Urothelium cell line (cell line): ENCODE data around the gene KCNT2.
"Not testable (repeated sequence)": the region's sequence is repeated elsewhere in the genome, so short reads cannot be mapped to it uniquely, and the experiment has no call there.

ENCODE experiments used
- DNase-seq: peaks from one replicate; pipeline ENCODE4 v3.0.0; 2011; ENCODE audit warnings: low spot score, mixed read lengths
- FAIRE-seq: peaks from 2 replicates; lab custom pipeline; 2011; peaks lifted over from hg19 to GRCh38; lab: Jason Lieb, UNC

Gene KCNT2

DNA sequence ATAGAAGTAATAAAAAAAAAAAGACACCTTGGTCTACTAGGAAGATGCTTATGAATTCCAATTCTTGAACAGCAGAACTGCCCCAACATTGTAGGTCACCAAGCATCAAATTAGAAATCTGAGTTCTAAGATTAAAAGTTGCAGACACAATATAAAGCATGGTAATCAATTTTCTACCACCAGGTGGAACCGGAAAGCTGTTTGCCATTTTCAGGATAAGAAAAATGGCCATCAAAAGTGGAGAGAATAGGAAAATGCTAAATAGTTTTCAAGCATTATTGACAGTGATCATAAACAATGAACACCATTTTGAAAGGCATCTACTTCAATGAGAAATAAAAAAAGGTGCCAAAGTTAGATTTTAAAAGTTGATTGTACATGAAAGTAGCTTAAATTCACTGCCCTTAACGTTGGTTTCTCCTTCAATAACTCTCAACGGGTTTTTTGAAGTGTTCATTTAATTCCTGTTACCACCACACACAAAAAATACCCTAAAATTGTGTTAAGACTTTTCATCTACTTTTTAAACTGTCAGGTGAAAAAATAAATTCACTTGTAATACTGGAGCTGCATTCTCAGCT lies 252.9 kb downstream of the KCNT2 start:
- FAIRE-seq: no peak

DNA sequence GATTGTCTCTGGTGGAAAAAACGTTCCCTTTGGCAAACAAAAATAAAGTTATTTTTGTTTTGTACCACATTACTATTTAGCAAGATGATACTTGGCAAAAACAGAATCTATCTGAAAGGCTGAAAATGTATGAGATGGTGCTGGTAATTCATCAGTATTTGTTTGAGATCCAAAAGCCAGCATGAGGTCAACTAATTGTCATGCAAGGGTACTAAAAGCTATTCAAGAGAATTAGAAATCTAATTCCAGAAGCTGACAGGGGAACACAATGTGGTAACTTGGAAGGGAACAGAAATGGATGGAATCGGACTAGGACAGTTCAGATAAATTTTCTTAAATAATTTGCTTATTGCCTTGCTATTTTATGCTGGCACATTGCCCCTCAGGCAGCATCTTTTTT lies 263.8 kb downstream of the KCNT2 start:
- no peak for DNase-seq
- no peak for FAIRE-seq

More for the DNA sequence above, 252.9 kb downstream of the KCNT2 start:
- DNase-seq: peak; percentile 3

DNA sequence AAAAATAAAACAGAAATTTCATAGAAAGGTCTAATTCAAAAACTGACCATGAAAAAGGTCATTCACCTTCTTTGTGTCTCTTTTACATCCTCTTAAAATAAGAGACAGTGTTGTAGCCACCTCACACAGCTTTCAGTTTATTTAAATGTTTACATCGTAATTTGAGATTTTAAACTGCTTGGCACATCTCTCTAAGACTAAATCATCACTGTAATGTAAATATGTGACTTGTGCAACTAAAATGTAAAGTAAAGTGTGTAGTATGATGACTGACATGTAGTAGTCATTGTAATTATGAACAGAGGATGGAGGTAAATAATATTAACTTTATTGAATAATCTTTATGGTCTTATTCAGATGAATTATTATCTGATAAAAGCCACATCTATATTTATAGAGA lies 283.9 kb downstream of the KCNT2 start:
- FAIRE-seq (no peak), DNase-seq (no peak)

DNA sequence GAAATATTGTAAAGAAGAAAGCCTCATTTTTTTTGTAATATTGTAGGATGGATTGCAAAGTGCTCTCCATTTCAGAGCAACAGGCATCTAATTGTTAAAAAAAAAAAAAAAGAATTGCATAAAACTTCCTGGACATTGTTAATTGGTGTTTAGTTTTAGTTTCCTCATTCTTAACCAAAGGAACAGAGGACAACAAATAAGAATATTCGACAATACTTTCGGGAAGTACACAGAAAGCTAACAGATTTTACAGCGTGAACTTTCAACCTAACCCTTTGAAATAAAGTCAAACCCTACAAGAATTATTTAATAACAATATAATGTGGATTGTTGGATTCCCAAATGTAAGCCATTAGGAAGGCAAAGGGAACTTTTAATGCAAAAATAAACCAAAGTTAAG lies 284.4 kb downstream of the KCNT2 start:
- no peak for FAIRE-seq
- DNase-seq: no peak

DNA sequence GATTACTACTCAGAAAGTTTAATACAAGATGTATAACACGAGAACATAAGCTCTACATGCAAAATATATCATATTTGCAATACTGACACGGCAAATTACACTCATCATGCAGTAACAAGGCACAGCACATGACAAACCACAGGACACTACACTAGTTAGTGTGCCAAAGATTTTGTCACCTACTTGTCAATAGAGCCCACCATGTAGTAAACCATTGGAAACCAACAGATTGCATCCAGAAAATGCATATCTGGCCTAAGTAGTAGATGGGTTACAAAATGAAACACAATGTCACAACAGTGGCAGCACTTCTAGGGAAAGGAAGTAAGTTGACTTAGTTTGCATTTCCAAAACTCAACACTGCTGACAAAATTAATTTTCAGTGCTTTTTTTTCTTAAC lies 288.9 kb downstream of the KCNT2 start:
- FAIRE-seq: no peak
- DNase-seq: no peak

DNA sequence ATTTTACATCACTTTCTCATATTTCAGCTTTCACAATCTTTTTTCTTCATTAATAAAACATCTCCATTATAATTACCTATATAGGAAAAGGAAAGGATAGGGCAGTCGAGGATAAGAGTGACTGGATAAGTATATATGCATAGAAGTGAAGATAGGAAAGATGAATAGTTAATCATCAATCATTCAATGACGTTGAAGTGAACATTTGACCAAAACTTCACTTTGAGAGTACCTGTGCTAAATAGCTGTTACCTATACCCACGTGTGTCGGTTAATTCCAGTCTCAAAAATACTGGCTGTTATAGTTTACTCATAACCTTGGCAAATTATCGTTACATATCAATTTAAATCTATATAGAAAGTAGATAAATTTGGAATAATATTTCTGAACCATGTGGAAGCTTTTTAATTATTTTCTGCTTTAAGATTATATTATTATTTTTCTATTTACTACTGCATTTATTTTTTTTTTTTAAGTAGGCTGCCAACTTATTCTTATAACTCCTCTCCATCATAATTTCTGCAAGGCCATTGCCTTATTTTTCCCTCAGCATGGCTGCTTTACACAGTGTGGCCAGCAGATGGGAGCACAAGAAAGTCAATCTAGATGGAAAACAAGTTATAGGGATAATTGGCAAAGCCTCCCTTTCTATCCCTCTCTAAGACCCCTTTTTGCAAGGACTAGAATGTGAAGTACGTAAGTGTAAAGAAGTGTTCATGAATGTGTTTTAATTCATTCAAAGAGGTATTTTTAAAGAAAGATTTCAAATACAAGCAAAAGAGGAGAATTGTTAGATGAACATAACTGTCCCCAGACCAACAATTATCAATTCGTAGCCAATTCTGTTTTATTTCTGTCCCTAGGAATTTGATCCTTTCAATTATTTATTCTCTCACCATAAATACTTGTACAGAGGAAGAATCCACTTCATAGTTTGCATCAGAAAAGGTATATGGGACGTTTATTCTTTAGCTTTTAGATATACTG lies 290.4 kb downstream of the KCNT2 start:
- FAIRE-seq (no peak), DNase-seq (peak; percentile 9)

DNA sequence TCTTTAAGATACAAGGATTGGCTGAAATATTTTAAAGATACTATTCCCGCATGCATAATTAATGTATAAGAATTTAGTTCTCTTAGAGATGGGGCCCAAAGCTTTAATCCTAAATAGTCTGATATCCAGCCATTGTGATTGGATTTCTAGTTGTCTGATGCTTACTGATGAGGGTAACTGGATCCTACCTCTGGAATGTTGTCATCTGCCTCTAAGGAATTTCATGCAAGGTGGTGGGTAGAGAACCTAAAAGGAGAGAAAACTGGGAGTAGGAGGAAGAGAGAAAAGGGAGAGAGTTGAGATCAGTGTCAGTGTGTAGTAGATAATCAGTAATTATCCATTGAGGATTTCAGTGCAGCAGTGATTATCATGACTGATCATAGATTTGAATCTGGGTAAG lies 295.5 kb downstream of the KCNT2 start:
- FAIRE-seq: no peak
- no peak for DNase-seq

DNA sequence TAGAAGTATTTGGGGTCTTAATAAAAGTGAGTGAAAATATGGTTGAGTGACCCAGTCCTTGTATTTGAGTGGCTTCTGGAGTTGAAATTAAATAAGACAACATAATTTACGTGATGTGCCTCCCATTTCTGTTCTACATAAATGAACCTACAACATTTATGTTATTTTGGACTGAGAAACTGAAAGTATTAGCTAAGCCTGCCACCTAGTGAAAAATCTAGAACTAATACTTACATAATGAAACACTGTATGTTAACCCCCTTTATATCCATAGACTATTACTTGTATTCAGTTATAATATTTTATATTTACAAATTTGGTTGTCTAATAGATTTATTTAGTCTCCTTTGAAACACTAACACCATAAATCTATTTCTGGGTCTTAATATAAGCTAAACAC lies 298.9 kb downstream of the KCNT2 start:
- no peak for DNase-seq
- no peak for FAIRE-seq

DNA sequence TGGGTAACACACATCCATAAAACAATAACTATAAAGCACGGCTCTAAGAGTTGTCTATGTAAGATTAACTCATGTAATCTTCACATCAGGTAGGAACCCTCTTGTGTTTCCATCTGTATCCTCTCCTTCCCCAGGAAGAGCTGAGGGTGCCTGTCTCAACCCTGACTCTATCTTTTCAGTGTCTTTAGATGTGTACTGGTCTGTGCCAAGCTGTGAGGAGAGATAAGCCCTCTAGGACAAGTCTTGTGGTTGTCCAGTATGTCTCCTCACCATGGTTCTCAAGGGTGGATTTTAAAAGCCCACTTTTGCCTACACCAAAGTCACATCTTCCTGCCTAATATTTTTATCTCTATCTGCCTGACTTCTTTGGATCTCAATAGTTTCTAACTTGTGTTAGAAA lies 300.1 kb downstream of the KCNT2 start:
- FAIRE-seq (no peak), DNase-seq (no peak)

DNA sequence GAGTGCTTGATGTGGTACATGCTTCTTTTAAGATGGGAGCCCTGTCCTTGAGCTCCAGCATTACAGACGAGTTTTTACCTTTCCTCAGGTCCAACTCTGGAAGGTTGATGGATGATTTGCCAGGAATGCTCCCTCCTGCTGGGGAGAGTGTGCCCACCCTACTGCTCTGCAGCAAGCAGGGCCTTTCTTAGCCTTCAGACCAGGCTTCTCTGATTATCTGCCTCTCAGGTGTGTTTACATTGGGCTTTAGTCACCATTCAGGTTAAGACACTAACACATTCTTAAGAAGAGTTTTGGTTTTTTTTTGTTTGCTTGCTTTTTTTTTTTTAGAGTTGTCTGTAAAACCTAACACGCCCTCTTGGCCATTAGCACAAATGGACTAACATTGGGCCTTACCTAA lies 301.8 kb downstream of the KCNT2 start:
- FAIRE-seq: no peak

DNA sequence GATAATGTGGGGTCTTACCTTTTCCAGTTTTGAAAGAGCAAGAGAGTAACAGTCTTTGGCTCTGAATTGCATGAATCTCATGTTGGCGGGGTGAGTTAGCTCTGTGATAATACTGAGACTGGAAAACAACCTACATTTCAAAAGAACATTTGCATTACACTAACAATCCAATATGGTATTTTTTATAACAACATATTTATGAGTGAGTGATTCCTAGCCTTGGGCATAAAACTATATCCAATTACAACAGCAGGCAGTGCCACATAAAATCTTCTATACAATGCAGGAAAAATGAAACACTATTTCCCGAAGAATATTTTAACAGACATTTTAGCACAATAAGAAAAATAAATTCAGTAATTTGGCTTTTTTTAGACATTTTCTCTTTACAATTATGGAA lies 303.0 kb downstream of the KCNT2 start:
- DNase-seq: no peak
- no peak for FAIRE-seq

More for the DNA sequence above, 301.8 kb downstream of the KCNT2 start:
- DNase-seq: no peak

DNA sequence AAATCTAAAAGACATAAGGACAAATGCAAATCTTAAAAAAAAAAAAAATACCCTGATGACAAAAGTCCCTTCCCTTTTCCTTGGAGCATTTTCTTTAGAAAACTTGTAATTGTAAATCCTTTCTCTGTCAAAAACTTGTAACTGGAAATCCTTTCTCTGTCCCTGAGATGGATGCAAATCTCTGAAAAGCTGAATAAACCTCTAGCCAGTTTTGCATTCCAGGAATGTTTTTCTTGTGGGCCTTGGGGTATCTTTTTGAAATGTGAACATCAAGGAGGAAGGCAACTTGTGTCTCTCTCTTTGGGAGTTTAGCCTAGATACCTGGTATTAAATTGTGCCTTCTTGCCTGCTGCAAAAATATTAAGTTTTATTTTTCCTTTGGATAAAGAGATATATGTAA lies 305.3 kb downstream of the KCNT2 start:
- DNase-seq (no peak), FAIRE-seq (no peak)

DNA sequence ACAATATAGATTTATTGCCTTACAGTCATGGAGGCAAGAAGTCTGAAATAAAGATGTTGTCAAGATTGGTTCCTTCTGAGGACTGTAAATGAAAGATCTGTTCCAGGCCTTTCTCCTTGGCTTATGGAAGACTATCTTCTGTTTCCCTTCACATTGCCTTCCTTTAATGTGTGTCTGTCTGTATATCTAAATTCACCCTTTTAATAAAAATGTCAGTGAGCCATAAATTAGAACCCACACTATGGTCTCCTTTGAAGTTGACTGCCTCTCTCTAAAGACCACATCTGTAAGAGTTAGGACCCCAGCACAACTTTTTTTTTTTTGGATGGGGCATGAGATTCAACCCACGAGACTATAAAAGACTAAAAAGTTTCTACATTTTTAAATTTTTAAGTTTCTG lies 305.8 kb downstream of the KCNT2 start:
- FAIRE-seq: no peak
- no peak for DNase-seq

DNA sequence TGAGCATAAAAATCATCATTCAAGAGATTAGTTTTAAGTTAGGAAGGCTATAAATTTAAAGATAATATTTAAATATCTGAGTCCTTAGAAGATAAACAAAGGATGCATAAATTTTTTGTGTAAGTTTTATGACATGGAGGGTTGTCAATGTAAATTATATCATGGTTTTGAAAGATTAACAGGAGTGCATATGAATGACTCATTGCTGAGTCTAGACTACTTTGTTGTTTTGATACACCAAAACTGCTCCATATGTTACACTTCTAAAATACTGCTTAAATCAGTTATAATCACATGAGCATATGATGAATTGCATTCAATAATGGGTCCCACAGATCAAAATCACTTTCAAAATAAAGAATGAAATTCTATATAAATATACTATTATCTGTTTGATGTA lies 312.5 kb downstream of the KCNT2 start:
- DNase-seq: no peak
- no peak for FAIRE-seq

DNA sequence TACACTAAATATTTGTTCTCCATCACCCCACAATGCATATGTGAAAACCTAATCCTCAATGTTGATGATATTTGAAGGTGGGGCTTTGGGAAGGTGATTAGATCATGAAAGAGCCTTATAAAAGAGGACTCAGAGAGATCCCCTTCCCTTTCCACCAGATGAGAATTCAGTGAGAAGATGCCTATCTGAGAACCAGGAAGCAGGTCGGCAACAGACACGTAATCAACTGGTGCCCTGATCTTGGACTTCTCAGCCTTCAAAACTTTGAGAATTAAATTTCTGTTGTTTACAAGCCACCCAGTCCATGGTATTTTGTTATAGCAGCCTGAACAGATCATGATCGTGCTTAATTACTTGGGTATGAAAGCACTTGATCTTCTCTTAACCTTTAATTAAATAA lies 329.4 kb downstream of the KCNT2 start:
- DNase-seq (no peak), FAIRE-seq (no peak)

DNA sequence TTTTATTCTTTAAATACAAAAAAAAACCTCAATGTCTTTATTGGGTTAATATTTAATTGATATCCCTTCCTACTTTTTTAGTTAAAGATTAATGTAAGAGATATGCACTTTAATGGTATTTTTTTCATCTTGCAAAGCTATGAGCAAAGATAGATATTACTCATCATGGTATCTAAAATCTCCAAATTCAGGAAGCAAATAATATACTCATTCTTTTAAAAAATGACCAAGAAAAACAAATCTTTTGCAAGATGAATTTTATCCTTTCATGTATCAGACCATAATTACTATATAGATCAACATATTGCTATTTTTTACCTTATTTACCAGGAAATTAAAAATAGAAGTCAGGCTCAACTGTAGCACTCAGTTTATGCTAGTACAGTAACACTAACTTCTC lies 330.4 kb downstream of the KCNT2 start:
- DNase-seq (no peak), FAIRE-seq (no peak)

DNA sequence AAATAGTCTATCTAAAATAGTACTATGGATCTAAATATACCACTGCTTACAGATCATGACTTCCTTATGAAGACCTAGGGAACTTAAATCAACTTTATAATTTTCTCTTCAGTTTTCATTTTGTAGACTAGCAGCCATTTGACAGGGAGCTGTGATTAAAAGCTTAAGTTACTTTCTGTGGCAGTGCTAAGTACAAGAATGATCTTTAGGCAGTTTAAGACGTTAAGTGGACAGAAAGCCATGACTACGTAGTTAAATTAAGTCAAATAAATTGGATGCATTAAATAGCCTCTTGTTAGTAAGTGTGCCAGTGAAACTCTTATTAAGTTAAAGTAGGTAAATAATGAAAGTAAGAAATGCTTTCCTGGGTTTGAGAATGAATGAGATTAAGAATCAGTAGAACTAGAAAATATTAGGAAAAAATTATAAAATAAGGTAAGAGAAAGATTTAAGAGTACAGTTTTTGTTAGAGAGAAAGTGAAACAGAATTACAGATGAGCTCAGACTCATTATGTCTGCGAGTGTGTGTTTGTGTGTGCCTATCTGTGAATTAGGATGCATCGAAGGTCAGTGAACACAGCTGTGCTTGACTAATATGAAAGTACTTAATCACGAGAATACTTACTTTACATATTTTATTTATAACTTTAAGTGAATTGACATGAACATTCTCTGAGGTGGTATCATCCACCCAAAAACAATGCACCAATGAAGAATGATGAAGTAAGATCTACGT lies 336.9 kb downstream of the KCNT2 start:
- FAIRE-seq: no peak
- no peak for DNase-seq

DNA sequence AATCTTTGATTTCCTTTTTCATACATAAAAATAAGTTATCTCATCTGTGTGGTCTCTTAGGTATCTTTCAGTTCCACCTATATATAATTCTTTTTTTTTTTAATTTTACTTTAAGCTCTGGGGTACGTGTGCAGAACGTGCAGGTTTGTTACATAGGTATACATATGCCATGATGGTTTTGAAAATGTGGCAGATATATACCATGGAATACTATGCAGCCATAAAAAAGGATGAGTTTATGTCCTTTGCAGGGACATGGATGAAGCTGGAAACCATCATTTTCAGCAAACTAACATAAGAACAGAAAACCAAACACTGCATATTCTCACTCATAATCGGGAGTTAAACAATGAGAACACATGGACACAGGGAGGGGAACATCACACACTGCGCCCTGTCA lies 345.2 kb downstream of the KCNT2 start:
- FAIRE-seq, DNase-seq: not testable (repeated sequence)

DNA sequence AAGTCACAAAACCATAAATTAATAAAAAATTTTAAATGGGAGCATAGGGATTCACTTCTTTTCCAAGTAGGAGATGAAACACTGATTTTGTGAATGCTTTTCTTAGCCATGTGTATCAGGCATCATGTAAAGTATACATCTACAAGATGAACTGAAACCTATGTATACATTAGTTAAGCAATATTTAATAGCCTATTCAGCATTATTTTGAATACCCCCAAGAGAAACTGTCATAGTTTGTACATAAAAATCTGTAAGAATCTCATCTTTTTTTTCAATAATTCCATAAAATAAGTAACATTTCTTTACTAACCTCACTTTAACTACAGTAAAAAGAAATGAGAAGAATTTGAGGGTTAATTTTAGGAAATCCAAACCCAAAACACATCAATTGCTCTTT lies 348.0 kb downstream of the KCNT2 start:
- DNase-seq: no peak
- FAIRE-seq: no peak

DNA sequence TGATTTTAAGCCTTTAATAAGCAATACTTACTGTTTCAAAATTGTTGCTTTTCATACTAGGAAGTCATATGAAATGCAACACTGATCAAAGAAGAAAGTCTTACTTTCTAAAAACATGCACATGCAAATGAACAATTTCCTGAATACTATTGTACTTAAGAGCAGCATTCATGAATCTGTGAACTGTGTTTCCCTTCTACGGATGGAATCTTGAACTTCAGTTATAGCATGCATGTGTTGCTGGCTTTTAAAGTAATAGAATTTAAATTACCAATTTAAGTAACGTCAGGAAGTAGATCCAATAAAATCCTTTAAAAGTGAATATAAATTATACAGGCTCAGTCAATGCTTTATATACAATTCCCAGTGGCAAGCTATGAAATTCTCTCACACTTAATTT lies 348.9 kb downstream of the KCNT2 start:
- DNase-seq (no peak), FAIRE-seq (no peak)

DNA sequence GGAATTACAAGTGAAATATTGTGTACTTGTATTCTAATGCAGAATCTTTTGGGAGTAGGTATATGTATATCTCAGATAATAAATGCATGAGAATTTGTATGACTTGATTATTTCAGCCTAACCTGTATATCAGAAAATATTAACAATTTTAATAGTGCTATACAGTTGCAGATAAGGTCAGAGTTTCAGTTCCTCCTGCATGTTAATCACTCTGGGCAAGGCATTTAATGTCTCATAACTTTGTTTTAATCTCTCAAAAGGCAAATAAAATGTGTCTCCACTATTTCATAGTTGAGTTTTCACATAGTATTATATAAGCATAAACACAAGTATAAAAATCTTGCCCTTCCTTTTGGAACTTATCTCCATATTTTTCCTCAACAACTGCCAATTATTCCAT lies 352.5 kb downstream of the KCNT2 start:
- no peak for DNase-seq
- FAIRE-seq: no peak

DNA sequence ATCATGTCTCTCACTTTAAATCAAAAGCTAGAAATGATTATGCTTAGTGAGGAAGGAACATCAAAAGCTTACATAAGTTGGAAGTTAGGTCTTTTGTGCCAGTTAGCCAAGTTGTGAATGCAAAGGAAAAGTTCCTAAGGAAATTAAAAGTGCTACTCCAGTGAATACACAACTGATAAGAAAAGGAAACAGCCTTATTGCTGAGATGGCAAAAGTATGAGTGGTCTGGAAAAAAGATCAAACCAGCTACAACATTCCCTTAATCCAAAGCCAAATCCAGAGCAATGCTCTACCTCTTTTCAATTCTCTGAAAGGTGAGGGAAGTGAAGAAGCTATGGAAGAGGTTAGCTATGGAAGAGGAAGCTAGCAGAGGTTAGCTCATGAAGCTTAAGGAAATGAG lies 378.7 kb downstream of the KCNT2 start:
- no peak for DNase-seq
- no peak for FAIRE-seq
